GM06990 (cell line): Measurements from ENCODE around the gene WDFY4.

Source experiments
- DNase-seq: peaks from one replicate; pipeline ENCODE4 v3.0.0-alpha.2; 2011; ENCODE audit not compliant: insufficient read length; ENCODE audit errors: extremely low read depth
- H3K27me3 ChIP-seq: replicated peaks from 2 replicates; pipeline ENCODE4 v1.6.0; 2011; ENCODE audit warnings: low read length; ENCODE audit not compliant: control insufficient read depth, insufficient read depth
- H3K36me3 ChIP-seq: 2 replicates; pipeline ENCODE4 v1.5.1; 2011; ENCODE audit warnings: low read length; ENCODE audit not compliant: control insufficient read depth, insufficient read depth
- H3K4me3 ChIP-seq: replicated peaks from 2 replicates; pipeline ENCODE4 v1.5.1; 2011; ENCODE audit warnings: low read depth, mild to moderate bottlenecking, control low read depth, low read length
- TF ChIP-seq, protein P1 (sequence below): IDR thresholded peaks from 2 replicates; pipeline ENCODE4 v1.5.1; 2011; ENCODE audit warnings: low read length, control low read depth, mild to moderate bottlenecking, inconsistent platforms; ENCODE audit not compliant: insufficient read depth, poor library complexity, severe bottlenecking

The WDFY4 gene

GRCh38 chr10:48710647-48711275 lies 26.1 kb downstream of the WDFY4 start:
- Histone ChIP-seq H3K27me3 (no peaks in the 10 kb centered on the region), H3K36me3 (peaks cover 19% of the 10 kb centered on the region), H3K4me3 (no peak overlapping the region)
- TF ChIP-seq, protein P1, sequence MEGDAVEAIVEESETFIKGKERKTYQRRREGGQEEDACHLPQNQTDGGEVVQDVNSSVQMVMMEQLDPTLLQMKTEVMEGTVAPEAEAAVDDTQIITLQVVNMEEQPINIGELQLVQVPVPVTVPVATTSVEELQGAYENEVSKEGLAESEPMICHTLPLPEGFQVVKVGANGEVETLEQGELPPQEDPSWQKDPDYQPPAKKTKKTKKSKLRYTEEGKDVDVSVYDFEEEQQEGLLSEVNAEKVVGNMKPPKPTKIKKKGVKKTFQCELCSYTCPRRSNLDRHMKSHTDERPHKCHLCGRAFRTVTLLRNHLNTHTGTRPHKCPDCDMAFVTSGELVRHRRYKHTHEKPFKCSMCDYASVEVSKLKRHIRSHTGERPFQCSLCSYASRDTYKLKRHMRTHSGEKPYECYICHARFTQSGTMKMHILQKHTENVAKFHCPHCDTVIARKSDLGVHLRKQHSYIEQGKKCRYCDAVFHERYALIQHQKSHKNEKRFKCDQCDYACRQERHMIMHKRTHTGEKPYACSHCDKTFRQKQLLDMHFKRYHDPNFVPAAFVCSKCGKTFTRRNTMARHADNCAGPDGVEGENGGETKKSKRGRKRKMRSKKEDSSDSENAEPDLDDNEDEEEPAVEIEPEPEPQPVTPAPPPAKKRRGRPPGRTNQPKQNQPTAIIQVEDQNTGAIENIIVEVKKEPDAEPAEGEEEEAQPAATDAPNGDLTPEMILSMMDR, result no peak
- DNase-seq, result no peak

DNA sequence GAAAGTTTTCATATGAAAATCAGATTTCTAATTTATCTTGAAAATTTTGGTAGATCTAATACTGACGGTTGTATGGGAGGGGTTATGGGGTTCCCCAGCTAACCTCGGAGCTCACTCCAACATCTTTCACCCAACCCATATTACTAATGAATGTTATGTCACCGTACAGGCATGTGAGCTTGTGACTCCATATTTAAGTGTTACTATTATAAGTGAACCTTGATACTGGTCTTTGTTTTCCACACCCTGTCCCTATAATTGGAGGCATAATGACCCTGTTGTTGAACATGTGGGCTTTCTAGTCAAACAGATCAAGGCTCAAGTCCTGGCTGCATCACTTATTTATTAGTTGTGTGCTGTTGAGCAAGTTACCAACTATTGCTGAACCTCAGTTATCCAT lies 27.2 kb downstream of the WDFY4 start:
- peaks cover 19% of the 10 kb centered on the region for H3K36me3 ChIP-seq
- H3K27me3 ChIP-seq, result no peaks in the 10 kb centered on the region
- H3K4me3 ChIP-seq, result no peak overlapping the region
- TF ChIP-seq, protein P1, result no peak
- no peak for DNase-seq

DNA sequence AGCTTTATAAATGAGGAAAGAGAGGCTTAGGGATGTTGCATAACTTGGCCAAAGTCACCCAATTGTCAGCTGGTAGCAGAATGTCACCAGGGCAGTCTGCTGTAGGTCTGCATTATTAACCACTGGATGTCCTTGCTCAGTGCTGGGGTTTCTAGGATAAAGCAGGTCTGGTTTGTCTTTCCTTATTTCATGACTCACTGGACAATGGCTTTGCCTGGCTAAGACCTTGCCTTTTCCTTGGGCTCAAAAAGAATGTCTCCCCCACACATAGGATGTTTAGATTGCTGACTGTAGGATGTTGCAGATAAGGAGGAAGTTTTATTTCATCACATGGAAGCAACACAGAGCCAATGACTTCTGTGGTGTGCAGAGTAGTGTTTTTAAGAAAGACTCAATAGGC lies 29.4 kb downstream of the WDFY4 start:
- Histone ChIP-seq H3K36me3 (peaks cover 22% of the 10 kb centered on the region), H3K27me3 (no peaks in the 10 kb centered on the region)
- TF ChIP-seq, protein P1, result no peak

GRCh38 chr10:48716416-48716815 lies 31.7 kb downstream of the WDFY4 start:
- TF ChIP-seq, protein P1, result no peak
- Histone ChIP-seq H3K36me3 (peaks cover 27% of the 10 kb centered on the region), H3K27me3 (no peaks in the 10 kb centered on the region), H3K4me3 (no peak overlapping the region)
- DNase-seq, result no peak

More for the DNA sequence above, 29.4 kb downstream of the WDFY4 start:
- H3K4me3 ChIP-seq, result no peak overlapping the region
- DNase-seq, result no peak

- Histone ChIP-seq H3K36me3 (peaks cover 40% of the 10 kb centered on the region), H3K4me3 (no peak overlapping the region), H3K27me3 (no peaks in the 10 kb centered on the region)
- TF ChIP-seq, protein P1, result no peak
- no peak for DNase-seq
Observed at GRCh38 chr10:48720611-48721010, 35.9 kb downstream of the WDFY4 start.
